Keratinocyte (primary cell): ENCODE results near the gene ATP2B2. TPM values are rescaled to one million over a fixed set of nuclear protein-coding genes. Genes with fewer than 3 reads are reported as not detected.

ENCODE experiments used
- DNase-seq: peaks from one replicate; pipeline ENCODE4 v3.0.0-alpha.2; 2011; ENCODE audit warnings: low read depth, missing footprints, low spot score
- FAIRE-seq: peaks from 2 replicates; lab custom pipeline; 2011; peaks lifted over from hg19 to GRCh38; lab: Jason Lieb, UNC
- H2AFZ ChIP-seq: 2 replicates; pipeline ENCODE4 v1.6.0; 2012; ENCODE audit warnings: low read length, control low read depth, inconsistent platforms; ENCODE audit not compliant: control insufficient read depth
- H3K27ac ChIP-seq: 2 replicates; pipeline ENCODE4 v1.5.1; 2011; ENCODE audit warnings: low read length; ENCODE audit not compliant: control insufficient read depth, insufficient read depth
- H3K27me3 ChIP-seq: 3 replicates; pipeline ENCODE4 v1.6.0; 2011; ENCODE audit warnings: low read length; ENCODE audit not compliant: control insufficient read depth, insufficient read depth; ENCODE audit errors: extremely low read depth
- H3K36me3 ChIP-seq, 2 experiments: 2 replicates in 1 of 2; 3 replicates in 1 of 2; pipeline ENCODE4 v1.5.1; 2011; ENCODE audit warnings: low read length in 2 of 2, mild to moderate bottlenecking in 1 of 2; ENCODE audit not compliant: control insufficient read depth in 2 of 2, insufficient read depth in 2 of 2; ENCODE audit errors: extremely low read depth in 1 of 2
- H3K4me1 ChIP-seq: 3 replicates; pipeline ENCODE4 v1.5.1; 2011; ENCODE audit warnings: low read length; ENCODE audit not compliant: control insufficient read depth, insufficient read depth; ENCODE audit errors: extremely low read depth
- H3K4me2 ChIP-seq: 3 replicates; pipeline ENCODE4 v1.6.0; 2011; ENCODE audit warnings: low read depth, low read length; ENCODE audit not compliant: control insufficient read depth, insufficient read depth; ENCODE audit errors: extremely low read depth
- H3K4me3 ChIP-seq, 3 experiments: fragments of 200-600 bp in 1 of 3; sonication (generic) in 1 of 3; 2 replicates in 2 of 3; 3 replicates in 1 of 3; pipeline ENCODE4 v1.5.1; 2011 to 2016; ENCODE audit warnings: low read length in 3 of 3, mild to moderate bottlenecking in 3 of 3, control low read depth in 2 of 3, inconsistent platforms in 1 of 3, low read depth in 1 of 3, mixed read lengths in 1 of 3, mixed run types in 1 of 3, moderate library complexity in 1 of 3; ENCODE audit not compliant: control insufficient read depth in 2 of 3, insufficient read depth in 2 of 3; ENCODE audit errors: extremely low read depth in 1 of 3
- H3K79me2 ChIP-seq: 2 replicates; pipeline ENCODE4 v1.6.0; 2012; ENCODE audit warnings: low read length; ENCODE audit not compliant: control insufficient read depth, insufficient read depth
- H3K9ac ChIP-seq: 3 replicates; pipeline ENCODE4 v1.6.0; 2011; ENCODE audit warnings: low read length; ENCODE audit not compliant: control insufficient read depth, insufficient read depth; ENCODE audit errors: extremely low read depth
- H3K9me1 ChIP-seq: 3 replicates; pipeline ENCODE4 v1.6.0; 2011; ENCODE audit warnings: low read length; ENCODE audit not compliant: control insufficient read depth, insufficient read depth; ENCODE audit errors: extremely low read depth
- H3K9me3 ChIP-seq: 2 replicates; pipeline ENCODE4 v1.5.1; 2012; ENCODE audit warnings: low read depth, low read length; ENCODE audit not compliant: control insufficient read depth
- H4K20me1 ChIP-seq: 3 replicates; pipeline ENCODE4 v1.6.0; 2011; ENCODE audit warnings: low read length; ENCODE audit not compliant: control insufficient read depth, insufficient read depth; ENCODE audit errors: extremely low read depth
- EZH2 ChIP-seq: IDR thresholded peaks from one replicate; pipeline ENCODE4 v1.6.1; 2012; ENCODE audit warnings: inconsistent platforms, mild to moderate bottlenecking, low read length, moderate library complexity
- dilution Hi-C: fragments of 300-500 bp; cut with MboI; formaldehyde crosslinking; loops from one replicate; pipeline ENCODE4 v1.7.0; 2020; ENCODE audit warnings: low sequenced_read_pairs; ENCODE audit not compliant: extremely low pct_ligation_motif_present
- polyA plus RNA-seq, 5 experiments: library from polyadenylated mRNA; depleted of rRNA in 3 of 5; stranded (reverse) in 3 of 5; stranded (forward) in 1 of 5; unstranded in 1 of 5; fragments of >200 nt; gene quantifications; 1 replicate in 1 of 5; 2 replicates in 3 of 5; 3 replicates in 1 of 5; pipeline versions ENCODE4 v1.2.1 to v1.2.3, GENCODE V29; 2011 to 2012; ENCODE audit warnings: missing spikeins in 2 of 5, low read depth in 1 of 5, low replicate concordance in 1 of 5
- TF ChIP-seq, protein P1 (sequence below), 3 experiments: IDR thresholded peaks in 1 of 3; conservative IDR thresholded peaks in 1 of 3; optimal IDR thresholded peaks in 1 of 3; 2 replicates in 2 of 3; 3 replicates in 1 of 3; pipeline versions ENCODE3 to v1.5.1; 2011; ENCODE audit warnings: low read length in 3 of 3, mild to moderate bottlenecking in 3 of 3, moderate library complexity in 2 of 3, control low read depth in 1 of 3, inconsistent platforms in 1 of 3; ENCODE audit not compliant: insufficient read depth in 2 of 3; ENCODE audit errors: extremely low read depth in 1 of 3

ATP2B2 gene
- polyA plus RNA-seq, 1 donor (not counting 4 experiments of a cell fraction or from before 2014, with no cell fraction given), result not detected

DNA sequence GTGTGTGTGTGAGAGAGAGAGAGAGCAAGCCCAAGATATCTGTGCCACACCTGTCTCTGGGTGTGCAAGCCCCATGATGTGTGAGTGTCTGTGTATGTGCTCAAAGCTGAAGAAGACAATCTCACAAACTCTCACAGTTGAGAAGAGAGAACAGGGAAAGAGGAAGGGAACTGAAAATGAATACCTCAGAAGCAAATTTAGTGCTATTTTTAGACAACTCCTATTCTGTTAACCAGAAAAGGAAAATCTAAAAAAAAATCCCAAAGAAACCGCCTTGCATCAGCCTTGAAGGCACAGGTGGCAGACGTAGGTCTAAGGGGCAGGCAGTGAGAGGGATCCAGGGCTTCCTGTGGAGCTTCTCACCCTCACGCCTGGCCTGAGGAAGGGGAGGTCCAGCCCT is 47.8 kb downstream of the ATP2B2 start:
- H3K4me3 ChIP-seq, result no peak overlapping the region
- TF ChIP-seq, protein P1, sequence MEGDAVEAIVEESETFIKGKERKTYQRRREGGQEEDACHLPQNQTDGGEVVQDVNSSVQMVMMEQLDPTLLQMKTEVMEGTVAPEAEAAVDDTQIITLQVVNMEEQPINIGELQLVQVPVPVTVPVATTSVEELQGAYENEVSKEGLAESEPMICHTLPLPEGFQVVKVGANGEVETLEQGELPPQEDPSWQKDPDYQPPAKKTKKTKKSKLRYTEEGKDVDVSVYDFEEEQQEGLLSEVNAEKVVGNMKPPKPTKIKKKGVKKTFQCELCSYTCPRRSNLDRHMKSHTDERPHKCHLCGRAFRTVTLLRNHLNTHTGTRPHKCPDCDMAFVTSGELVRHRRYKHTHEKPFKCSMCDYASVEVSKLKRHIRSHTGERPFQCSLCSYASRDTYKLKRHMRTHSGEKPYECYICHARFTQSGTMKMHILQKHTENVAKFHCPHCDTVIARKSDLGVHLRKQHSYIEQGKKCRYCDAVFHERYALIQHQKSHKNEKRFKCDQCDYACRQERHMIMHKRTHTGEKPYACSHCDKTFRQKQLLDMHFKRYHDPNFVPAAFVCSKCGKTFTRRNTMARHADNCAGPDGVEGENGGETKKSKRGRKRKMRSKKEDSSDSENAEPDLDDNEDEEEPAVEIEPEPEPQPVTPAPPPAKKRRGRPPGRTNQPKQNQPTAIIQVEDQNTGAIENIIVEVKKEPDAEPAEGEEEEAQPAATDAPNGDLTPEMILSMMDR (optimal IDR thresholded peaks at IDR 0.05 in 1 of 3, IDR thresholded peaks at IDR 0.05 in 1 of 3, conservative IDR thresholded peaks at IDR 0.05 in 1 of 3; ENCODE audit: extremely low read depth in 1 of 3, insufficient read depth in 2 of 3, low read length in 3 of 3), result no peak
- no peak for TF ChIP-seq EZH2
- DNase-seq (no peak), FAIRE-seq (no peak)
- no peaks in the 10 kb centered on the region for H3K36me3 ChIP-seq
- H3K9me1 ChIP-seq, result no peaks in the 10 kb centered on the region
- H3K27me3 ChIP-seq, result peaks cover 6% of the 10 kb centered on the region
- no peak overlapping the region for H2AFZ ChIP-seq
- no peak overlapping the region for H3K9ac ChIP-seq
- no peaks in the 10 kb centered on the region for H3K9me3 ChIP-seq
- H4K20me1 ChIP-seq, result no peaks in the 10 kb centered on the region
- H3K4me2 ChIP-seq, result no peak overlapping the region
- no peaks in the 10 kb centered on the region for H3K79me2 ChIP-seq
- dilution Hi-C loops, result no loop called here
- H3K4me1 ChIP-seq, result no peaks in the 10 kb centered on the region
- no peak overlapping the region for H3K27ac ChIP-seq

DNA sequence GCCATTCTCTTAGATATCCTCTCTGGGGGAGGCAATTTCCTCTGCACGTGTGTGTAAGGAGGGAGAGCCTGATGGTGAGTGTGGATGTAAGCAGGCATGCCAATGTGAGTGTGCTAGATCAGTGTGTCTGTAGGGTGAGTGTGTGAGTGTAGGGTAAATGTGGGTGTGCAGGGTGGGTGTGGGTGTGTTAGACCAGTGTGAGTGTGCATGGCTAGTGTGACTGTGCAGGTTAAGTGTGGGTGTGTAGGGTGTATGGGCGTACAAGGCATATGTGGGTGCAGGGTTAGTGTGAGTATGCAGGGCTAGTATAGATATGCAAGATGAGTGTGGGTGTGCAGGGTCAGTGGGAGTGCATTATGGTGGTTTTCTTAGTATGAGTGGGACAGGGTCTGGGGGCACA is 48.4 kb downstream of the ATP2B2 start:
- no peak for DNase-seq
- Histone ChIP-seq H3K9me3 (no peaks in the 10 kb centered on the region), H3K36me3 (no peaks in the 10 kb centered on the region), H3K27ac (no peak overlapping the region), H3K79me2 (no peaks in the 10 kb centered on the region), H2AFZ (no peak overlapping the region), H3K4me3 (no peak overlapping the region), H3K4me1 (no peaks in the 10 kb centered on the region), H3K9ac (no peak overlapping the region), H3K4me2 (no peak overlapping the region), H3K9me1 (no peaks in the 10 kb centered on the region), H3K27me3 (peaks cover 11% of the 10 kb centered on the region), H4K20me1 (no peaks in the 10 kb centered on the region)
- no peak for FAIRE-seq
- TF ChIP-seq, protein P1 (optimal IDR thresholded peaks at IDR 0.05 in 1 of 3, IDR thresholded peaks at IDR 0.05 in 1 of 3, conservative IDR thresholded peaks at IDR 0.05 in 1 of 3; ENCODE audit: extremely low read depth in 1 of 3, insufficient read depth in 2 of 3, low read length in 3 of 3), result no peak
- TF ChIP-seq EZH2, result no peak
- dilution Hi-C loops, result no loop called here
